ENCODE measurements around the gene GLS.

- no peak for TF ChIP-seq CTCF (IDR thresholded peaks at IDR 0.05)
- TF ChIP-seq EZH2 (IDR thresholded peaks at IDR 0.05; ENCODE audit: borderline replicate concordance, insufficient read depth, low read depth, low read length, poor library complexity, severe bottlenecking) = no peak
Measured at GRCh38 chr2:190867212-190867611, 13.4 kb upstream of the GLS start.
